ENCODE measurements around the gene EDDM3A.

EDDM3A gene

GRCh38 chr14:20732477-20732876 lies 13.2 kb upstream of the EDDM3A start:
- TF ChIP-seq REST (IDR thresholded peaks at IDR 0.05; ENCODE audit: insufficient replicate concordance, low read depth), result no peak
- no peak for TF ChIP-seq POLR2AphosphoS5 (IDR thresholded peaks at IDR 0.05; ENCODE audit: low read depth)
- no peak for TF ChIP-seq GABPA (IDR thresholded peaks at IDR 0.05; ENCODE audit: low read depth)
- TF ChIP-seq CTCF (IDR thresholded peaks at IDR 0.05; ENCODE audit: insufficient read depth, low read length), result no peak
- no peak for TF ChIP-seq SPI1 (IDR thresholded peaks at IDR 0.05; ENCODE audit: borderline replicate concordance, low read depth)
- Histone ChIP-seq H3K27me3 (ENCODE audit: insufficient read depth, poor library complexity, severe bottlenecking) (no peaks in the 10 kb centered on the region), H3K27ac (replicated peaks) (no peak overlapping the region), H3K4me3 (replicated peaks; ENCODE audit: insufficient read depth, low read length) (no peak overlapping the region)
- DNase-seq (ENCODE audit: low read depth in 1 of 2, low spot score in 1 of 2), result no peak

DNA sequence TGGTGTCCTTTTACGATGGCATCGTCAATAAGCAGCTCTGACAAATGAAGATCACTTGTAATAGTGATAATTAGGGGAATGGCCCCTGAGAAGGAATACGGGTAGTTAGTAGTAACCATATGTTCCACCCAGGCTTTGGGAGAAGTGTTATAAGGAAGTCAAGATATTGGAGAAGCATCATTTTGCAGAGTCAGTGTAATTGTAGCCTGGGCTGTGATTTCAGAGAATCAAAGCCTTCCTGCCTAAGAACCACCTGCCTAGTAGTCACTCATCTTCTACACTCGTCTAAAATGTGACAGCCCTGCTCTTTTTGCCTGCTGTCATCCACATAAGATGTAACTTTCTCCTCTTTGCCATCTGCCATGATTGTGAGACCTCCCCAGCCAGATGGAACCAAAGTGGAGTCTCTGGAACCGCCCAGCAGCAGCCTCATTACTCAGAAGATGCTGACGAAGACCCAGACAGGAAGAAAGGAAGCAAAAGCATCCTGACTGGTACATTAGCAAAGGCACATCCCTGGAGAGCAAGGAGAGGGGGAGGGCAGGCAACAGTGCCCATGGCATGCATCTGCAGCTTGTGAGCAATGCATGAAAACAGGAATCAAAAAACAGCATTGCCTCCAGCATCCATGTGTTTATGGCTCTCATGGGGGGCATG lies 12.6 kb upstream of the EDDM3A start:
- Histone ChIP-seq H3K27me3 (ENCODE audit: insufficient read depth, poor library complexity, severe bottlenecking) (no peaks in the 10 kb centered on the region), H3K4me3 (replicated peaks; ENCODE audit: insufficient read depth, low read length) (no peak overlapping the region), H3K27ac (replicated peaks) (no peak overlapping the region)
- TF ChIP-seq CTCF (IDR thresholded peaks at IDR 0.05; ENCODE audit: insufficient read depth, low read length) (no peak), SPI1 (IDR thresholded peaks at IDR 0.05; ENCODE audit: borderline replicate concordance, low read depth) (no peak), POLR2AphosphoS5 (IDR thresholded peaks at IDR 0.05; ENCODE audit: low read depth) (no peak), GABPA (IDR thresholded peaks at IDR 0.05; ENCODE audit: low read depth) (no peak), REST (IDR thresholded peaks at IDR 0.05; ENCODE audit: insufficient replicate concordance, low read depth) (no peak)
- no peak for DNase-seq (ENCODE audit: low read depth in 1 of 2, low spot score in 1 of 2)

DNA sequence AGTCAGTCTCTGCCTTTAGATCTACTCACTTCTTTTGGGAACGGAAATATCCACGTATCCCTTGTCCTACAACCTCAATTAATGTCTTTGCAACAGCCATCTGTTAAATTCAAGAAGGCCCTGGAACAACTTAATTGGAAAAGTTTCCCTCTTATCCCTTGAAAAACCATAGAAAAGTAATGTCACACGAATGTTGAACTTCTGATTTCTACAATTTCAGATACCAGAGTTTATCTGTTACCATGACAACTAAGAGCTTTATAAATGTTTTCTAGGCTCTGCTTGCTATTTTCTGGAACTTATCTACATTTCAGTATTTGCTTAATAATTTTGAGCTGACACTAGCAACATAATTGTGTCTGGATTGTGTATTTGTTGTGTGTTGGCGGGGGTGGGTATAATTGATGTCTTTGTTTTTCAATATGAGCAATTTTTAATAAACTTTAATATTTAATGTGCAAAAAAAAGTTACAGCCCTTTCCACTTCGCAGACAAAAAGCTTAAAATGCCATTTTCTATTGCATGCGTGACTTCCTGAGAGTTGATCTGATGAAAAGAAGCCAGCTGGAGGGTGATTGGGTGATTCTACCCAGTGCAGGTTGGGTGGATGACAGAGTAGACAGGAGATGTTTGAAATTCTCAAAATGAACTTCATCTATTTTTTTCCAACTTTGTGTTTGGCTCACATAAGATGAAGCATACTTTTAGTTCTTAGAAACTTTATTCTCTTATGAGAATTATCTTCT lies 11.8 kb upstream of the EDDM3A start:
- Histone ChIP-seq H3K27me3 (ENCODE audit: insufficient read depth, poor library complexity, severe bottlenecking) (no peaks in the 10 kb centered on the region), H3K4me3 (replicated peaks; ENCODE audit: insufficient read depth, low read length) (no peak overlapping the region), H3K27ac (replicated peaks) (no peak overlapping the region)
- DNase-seq (ENCODE audit: low read depth in 1 of 2, low spot score in 1 of 2), result no peak
- TF ChIP-seq REST (IDR thresholded peaks at IDR 0.05; ENCODE audit: insufficient replicate concordance, low read depth), result no peak
- TF ChIP-seq GABPA (IDR thresholded peaks at IDR 0.05; ENCODE audit: low read depth), result no peak
- TF ChIP-seq CTCF (IDR thresholded peaks at IDR 0.05; ENCODE audit: insufficient read depth, low read length), result no peak
- no peak for TF ChIP-seq POLR2AphosphoS5 (IDR thresholded peaks at IDR 0.05; ENCODE audit: low read depth)
- TF ChIP-seq SPI1 (IDR thresholded peaks at IDR 0.05; ENCODE audit: borderline replicate concordance, low read depth), result no peak
